ENCODE measurements around the gene LAMA1.
"Not testable (repeated sequence)": the region's sequence is repeated elsewhere in the genome, so short reads cannot be mapped to it uniquely, and the experiment has no call there.

The LAMA1 gene

GRCh38 chr18:7144921-7145320 is 27.3 kb upstream of the LAMA1 start:
- not testable (repeated sequence) for H3K27me3 ChIP-seq (ENCODE audit: control insufficient read depth in 2 of 2, insufficient read depth in 2 of 2, low read length in 2 of 2); H3K4me1 ChIP-seq (ENCODE audit: control insufficient read depth in 2 of 2, insufficient read depth in 2 of 2, low read length in 2 of 2); H3K4me3 ChIP-seq (ENCODE audit: low read length in 2 of 2); H3K36me3 ChIP-seq (ENCODE audit: control insufficient read depth in 2 of 2, insufficient read depth in 2 of 2, low read length in 2 of 2); H3K9ac ChIP-seq (ENCODE audit: low read depth in 1 of 2, low read length in 2 of 2); H3K27ac ChIP-seq (ENCODE audit: low read depth in 2 of 2, low read length in 2 of 2); H3K9me3 ChIP-seq (ENCODE audit: control insufficient read depth in 2 of 2, low read length in 2 of 2)

GRCh38 chr18:7141287-7141686 is 23.7 kb upstream of the LAMA1 start:
- Histone ChIP-seq H3K9me3 (ENCODE audit: control insufficient read depth in 2 of 2, low read length in 2 of 2) (no peaks in the 10 kb centered on the region), H3K4me1 (ENCODE audit: control insufficient read depth in 2 of 2, insufficient read depth in 2 of 2, low read length in 2 of 2) (no peaks in the 10 kb centered on the region), H3K4me3 (ENCODE audit: low read length in 2 of 2) (no peak overlapping the region), H3K36me3 (ENCODE audit: control insufficient read depth in 2 of 2, insufficient read depth in 2 of 2, low read length in 2 of 2) (no peaks in the 10 kb centered on the region), H3K27ac (ENCODE audit: low read depth in 2 of 2, low read length in 2 of 2) (no peak overlapping the region), H3K9ac (ENCODE audit: low read depth in 1 of 2, low read length in 2 of 2) (no peak overlapping the region), H3K27me3 (ENCODE audit: control insufficient read depth in 2 of 2, insufficient read depth in 2 of 2, low read length in 2 of 2) (no peaks in the 10 kb centered on the region)

DNA sequence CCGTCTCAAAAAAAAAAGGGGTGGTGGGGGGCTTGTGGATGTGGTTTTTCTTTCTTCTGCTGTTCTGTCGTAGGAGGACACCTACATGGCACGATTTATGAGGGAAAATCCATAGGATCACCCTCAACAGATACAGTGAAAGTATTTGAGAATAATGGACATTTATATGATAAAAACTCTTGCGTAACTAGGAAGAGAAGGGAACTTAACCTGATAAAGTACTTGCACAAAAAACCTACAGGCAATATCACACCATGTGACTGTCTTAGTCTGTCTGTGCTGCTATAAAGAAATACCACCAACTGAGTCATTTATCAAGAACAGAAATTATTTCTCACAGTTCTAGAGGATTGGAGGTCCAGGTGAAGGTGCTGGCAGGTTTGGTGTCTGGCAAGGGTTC is 21.8 kb upstream of the LAMA1 start:
- Histone ChIP-seq H3K4me3 (ENCODE audit: low read length in 2 of 2) (no peak overlapping the region), H3K36me3 (ENCODE audit: control insufficient read depth in 2 of 2, insufficient read depth in 2 of 2, low read length in 2 of 2) (no peaks in the 10 kb centered on the region), H3K9me3 (ENCODE audit: control insufficient read depth in 2 of 2, low read length in 2 of 2) (no peaks in the 10 kb centered on the region), H3K27ac (ENCODE audit: low read depth in 2 of 2, low read length in 2 of 2) (no peak overlapping the region), H3K4me1 (ENCODE audit: control insufficient read depth in 2 of 2, insufficient read depth in 2 of 2, low read length in 2 of 2) (no peaks in the 10 kb centered on the region), H3K27me3 (ENCODE audit: control insufficient read depth in 2 of 2, insufficient read depth in 2 of 2, low read length in 2 of 2) (no peaks in the 10 kb centered on the region), H3K9ac (ENCODE audit: low read depth in 1 of 2, low read length in 2 of 2) (no peak overlapping the region)

- Histone ChIP-seq H3K27ac (ENCODE audit: low read depth in 2 of 2, low read length in 2 of 2) (no peak overlapping the region), H3K4me3 (ENCODE audit: low read length in 2 of 2) (no peak overlapping the region), H3K36me3 (ENCODE audit: control insufficient read depth in 2 of 2, insufficient read depth in 2 of 2, low read length in 2 of 2) (no peaks in the 10 kb centered on the region), H3K9me3 (ENCODE audit: control insufficient read depth in 2 of 2, low read length in 2 of 2) (no peaks in the 10 kb centered on the region), H3K27me3 (ENCODE audit: control insufficient read depth in 2 of 2, insufficient read depth in 2 of 2, low read length in 2 of 2) (no peaks in the 10 kb centered on the region), H3K4me1 (ENCODE audit: control insufficient read depth in 2 of 2, insufficient read depth in 2 of 2, low read length in 2 of 2) (no peaks in the 10 kb centered on the region), H3K9ac (ENCODE audit: low read depth in 1 of 2, low read length in 2 of 2) (no peak overlapping the region)
These were observed 15.6 kb upstream of the LAMA1 start for GRCh38 chr18:7133181-7133580.

DNA sequence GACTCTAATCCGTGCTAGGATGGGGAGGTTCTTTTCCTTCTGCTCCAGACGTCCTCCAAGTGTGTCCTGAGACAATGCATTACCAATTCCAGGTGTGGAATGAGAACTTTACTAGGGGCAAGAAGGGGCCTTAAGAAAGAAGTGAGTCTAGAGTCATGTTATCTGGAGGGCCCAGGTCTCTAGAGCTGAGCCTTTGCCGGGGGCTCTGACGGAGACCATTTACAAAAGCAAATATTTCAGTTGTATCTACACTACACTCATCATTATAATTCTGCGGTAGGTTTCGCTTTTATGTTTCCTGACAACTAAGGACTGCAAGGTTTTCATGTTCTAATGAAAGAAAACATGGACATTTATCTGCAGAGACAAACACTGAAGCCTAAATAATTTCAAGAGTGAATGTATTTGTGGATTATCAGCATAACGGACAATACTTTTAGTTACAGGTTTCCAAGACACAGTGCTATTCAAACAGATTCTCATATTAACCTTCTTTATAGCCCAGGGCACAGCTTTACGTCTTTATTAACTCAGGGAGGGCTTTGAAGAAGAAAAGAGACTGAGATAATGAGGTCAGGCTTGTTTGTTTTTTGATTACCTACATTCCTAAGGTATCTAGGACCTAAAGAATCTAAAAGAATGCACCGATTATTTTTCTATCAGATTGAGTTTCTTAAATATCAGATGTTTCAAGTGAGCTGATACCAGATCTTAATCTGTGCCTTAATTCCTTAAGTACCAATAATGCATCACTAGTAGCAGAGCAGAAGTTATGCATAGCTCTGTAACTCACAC is 15.0 kb upstream of the LAMA1 start:
- no peak overlapping the region for H3K9ac ChIP-seq (ENCODE audit: low read depth in 1 of 2, low read length in 2 of 2)
- H3K27me3 ChIP-seq (ENCODE audit: control insufficient read depth in 2 of 2, insufficient read depth in 2 of 2, low read length in 2 of 2): no peaks in the 10 kb centered on the region
- H3K4me3 ChIP-seq (ENCODE audit: low read length in 2 of 2): no peak overlapping the region
- H3K4me1 ChIP-seq (ENCODE audit: control insufficient read depth in 2 of 2, insufficient read depth in 2 of 2, low read length in 2 of 2): no peaks in the 10 kb centered on the region
- no peaks in the 10 kb centered on the region for H3K36me3 ChIP-seq (ENCODE audit: control insufficient read depth in 2 of 2, insufficient read depth in 2 of 2, low read length in 2 of 2)
- no peaks in the 10 kb centered on the region for H3K9me3 ChIP-seq (ENCODE audit: control insufficient read depth in 2 of 2, low read length in 2 of 2)
- no peak overlapping the region for H3K27ac ChIP-seq (ENCODE audit: low read depth in 2 of 2, low read length in 2 of 2)

- Histone ChIP-seq H3K4me1 (ENCODE audit: control insufficient read depth in 2 of 2, insufficient read depth in 2 of 2, low read length in 2 of 2) (no peaks in the 10 kb centered on the region), H3K36me3 (ENCODE audit: control insufficient read depth in 2 of 2, insufficient read depth in 2 of 2, low read length in 2 of 2) (no peaks in the 10 kb centered on the region), H3K9me3 (ENCODE audit: control insufficient read depth in 2 of 2, low read length in 2 of 2) (no peaks in the 10 kb centered on the region), H3K27me3 (ENCODE audit: control insufficient read depth in 2 of 2, insufficient read depth in 2 of 2, low read length in 2 of 2) (no peaks in the 10 kb centered on the region), H3K4me3 (ENCODE audit: low read length in 2 of 2) (no peak overlapping the region), H3K27ac (ENCODE audit: low read depth in 2 of 2, low read length in 2 of 2) (no peak overlapping the region), H3K9ac (ENCODE audit: low read depth in 1 of 2, low read length in 2 of 2) (no peak overlapping the region)
These were observed 4.8 kb upstream of the LAMA1 start for GRCh38 chr18:7122376-7122775.

- Histone ChIP-seq H3K36me3 (ENCODE audit: control insufficient read depth in 2 of 2, insufficient read depth in 2 of 2, low read length in 2 of 2) (no peaks in the 10 kb centered on the region), H3K9me3 (ENCODE audit: control insufficient read depth in 2 of 2, low read length in 2 of 2) (no peaks in the 10 kb centered on the region), H3K9ac (ENCODE audit: low read depth in 1 of 2, low read length in 2 of 2) (no peak overlapping the region), H3K4me1 (ENCODE audit: control insufficient read depth in 2 of 2, insufficient read depth in 2 of 2, low read length in 2 of 2) (no peaks in the 10 kb centered on the region), H3K4me3 (ENCODE audit: low read length in 2 of 2) (no peak overlapping the region), H3K27ac (ENCODE audit: low read depth in 2 of 2, low read length in 2 of 2) (no peak overlapping the region), H3K27me3 (ENCODE audit: control insufficient read depth in 2 of 2, insufficient read depth in 2 of 2, low read length in 2 of 2) (peaks cover 2 to 12% of the 10 kb centered on the region in 2 donors)
These were observed 706 bp downstream of the LAMA1 start for GRCh38 chr18:7116792-7117389.

DNA sequence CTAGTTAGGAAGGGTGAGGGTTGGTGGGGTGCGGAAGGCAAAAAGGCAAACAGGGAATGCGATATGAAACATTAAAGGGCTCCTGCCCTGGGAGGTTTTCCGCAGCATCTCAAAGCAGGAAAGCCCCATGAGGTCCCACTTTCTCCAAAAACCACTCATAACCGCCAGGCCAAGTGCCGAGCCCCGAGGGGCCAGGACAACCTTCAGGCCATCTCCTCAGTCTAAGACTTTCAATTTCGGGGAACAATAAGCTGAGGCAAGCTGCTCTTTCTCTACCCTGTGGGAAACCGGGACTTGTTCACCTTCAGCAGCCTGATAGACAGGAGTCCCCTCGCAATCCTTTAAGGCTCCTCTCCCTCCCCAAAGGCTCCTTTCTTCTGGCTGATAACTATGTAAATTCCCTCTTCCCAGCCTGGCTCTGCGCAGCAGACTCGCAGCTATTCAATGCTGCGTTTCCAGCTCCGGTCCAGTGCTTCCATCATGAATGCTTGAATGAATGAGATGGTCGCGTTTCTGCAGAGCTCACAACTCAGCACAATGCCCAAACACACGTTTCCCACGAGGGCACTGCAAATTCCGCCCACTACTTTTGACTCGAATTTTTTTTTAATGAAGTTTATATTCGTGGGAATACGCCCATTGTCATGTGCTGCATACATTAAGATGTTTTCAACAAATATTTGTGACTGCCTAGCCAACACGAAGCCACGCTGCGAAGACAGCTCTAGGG is 1.4 kb downstream of the LAMA1 start:
- H3K9ac ChIP-seq (ENCODE audit: low read depth in 1 of 2, low read length in 2 of 2): no peak overlapping the region
- H3K27ac ChIP-seq (ENCODE audit: low read depth in 2 of 2, low read length in 2 of 2): no peak overlapping the region
- H3K4me1 ChIP-seq (ENCODE audit: control insufficient read depth in 2 of 2, insufficient read depth in 2 of 2, low read length in 2 of 2): no peaks in the 10 kb centered on the region
- no peaks in the 10 kb centered on the region for H3K9me3 ChIP-seq (ENCODE audit: control insufficient read depth in 2 of 2, low read length in 2 of 2)
- H3K27me3 ChIP-seq (ENCODE audit: control insufficient read depth in 2 of 2, insufficient read depth in 2 of 2, low read length in 2 of 2): peaks cover 2 to 12% of the 10 kb centered on the region in 2 donors
- peak overlapping the region in 1 of 2 donors; percentile 9 for H3K4me3 ChIP-seq (ENCODE audit: low read length in 2 of 2)
- no peaks in the 10 kb centered on the region for H3K36me3 ChIP-seq (ENCODE audit: control insufficient read depth in 2 of 2, insufficient read depth in 2 of 2, low read length in 2 of 2)

- Histone ChIP-seq H3K4me3 (ENCODE audit: low read length in 2 of 2) (no peak overlapping the region), H3K27ac (ENCODE audit: low read depth in 2 of 2, low read length in 2 of 2) (no peak overlapping the region), H3K9me3 (ENCODE audit: control insufficient read depth in 2 of 2, low read length in 2 of 2) (no peaks in the 10 kb centered on the region), H3K9ac (ENCODE audit: low read depth in 1 of 2, low read length in 2 of 2) (no peak overlapping the region), H3K36me3 (ENCODE audit: control insufficient read depth in 2 of 2, insufficient read depth in 2 of 2, low read length in 2 of 2) (no peaks in the 10 kb centered on the region), H3K4me1 (ENCODE audit: control insufficient read depth in 2 of 2, insufficient read depth in 2 of 2, low read length in 2 of 2) (no peaks in the 10 kb centered on the region), H3K27me3 (ENCODE audit: control insufficient read depth in 2 of 2, insufficient read depth in 2 of 2, low read length in 2 of 2) (peaks cover 2 to 12% of the 10 kb centered on the region in 2 donors)
These were observed 4.7 kb downstream of the LAMA1 start for GRCh38 chr18:7112936-7113335.

DNA sequence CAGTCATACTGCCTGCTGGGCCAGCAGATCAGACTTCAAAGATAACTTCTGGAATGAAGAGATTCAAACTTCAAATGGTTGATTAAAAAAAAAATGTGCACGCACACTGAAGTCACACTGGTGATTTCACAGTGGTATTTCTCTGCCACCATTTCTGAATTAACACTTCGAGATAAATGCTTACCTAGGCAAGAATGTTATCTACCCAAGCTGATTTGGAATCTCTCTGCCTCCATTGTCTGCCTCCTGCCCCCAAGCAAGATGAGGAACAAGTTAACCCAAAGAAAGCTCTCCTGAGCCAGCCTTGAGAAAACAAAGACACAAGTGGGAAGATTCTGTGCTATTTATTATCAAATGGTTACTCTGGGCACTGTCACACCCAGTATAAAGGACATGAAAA is 6.5 kb downstream of the LAMA1 start:
- H3K9ac ChIP-seq (ENCODE audit: low read depth in 1 of 2, low read length in 2 of 2): no peak overlapping the region
- H3K36me3 ChIP-seq (ENCODE audit: control insufficient read depth in 2 of 2, insufficient read depth in 2 of 2, low read length in 2 of 2): no peaks in the 10 kb centered on the region
- peaks cover 0 to 7% of the 10 kb centered on the region in 2 donors for H3K27me3 ChIP-seq (ENCODE audit: control insufficient read depth in 2 of 2, insufficient read depth in 2 of 2, low read length in 2 of 2)
- no peak overlapping the region for H3K4me3 ChIP-seq (ENCODE audit: low read length in 2 of 2)
- H3K4me1 ChIP-seq (ENCODE audit: control insufficient read depth in 2 of 2, insufficient read depth in 2 of 2, low read length in 2 of 2): no peaks in the 10 kb centered on the region
- no peak overlapping the region for H3K27ac ChIP-seq (ENCODE audit: low read depth in 2 of 2, low read length in 2 of 2)
- H3K9me3 ChIP-seq (ENCODE audit: control insufficient read depth in 2 of 2, low read length in 2 of 2): no peaks in the 10 kb centered on the region

All from mucosa of rectum (tissue), 2 donors.